ENCODE measurements around the gene GSK3A.

Gene GSK3A

DNA sequence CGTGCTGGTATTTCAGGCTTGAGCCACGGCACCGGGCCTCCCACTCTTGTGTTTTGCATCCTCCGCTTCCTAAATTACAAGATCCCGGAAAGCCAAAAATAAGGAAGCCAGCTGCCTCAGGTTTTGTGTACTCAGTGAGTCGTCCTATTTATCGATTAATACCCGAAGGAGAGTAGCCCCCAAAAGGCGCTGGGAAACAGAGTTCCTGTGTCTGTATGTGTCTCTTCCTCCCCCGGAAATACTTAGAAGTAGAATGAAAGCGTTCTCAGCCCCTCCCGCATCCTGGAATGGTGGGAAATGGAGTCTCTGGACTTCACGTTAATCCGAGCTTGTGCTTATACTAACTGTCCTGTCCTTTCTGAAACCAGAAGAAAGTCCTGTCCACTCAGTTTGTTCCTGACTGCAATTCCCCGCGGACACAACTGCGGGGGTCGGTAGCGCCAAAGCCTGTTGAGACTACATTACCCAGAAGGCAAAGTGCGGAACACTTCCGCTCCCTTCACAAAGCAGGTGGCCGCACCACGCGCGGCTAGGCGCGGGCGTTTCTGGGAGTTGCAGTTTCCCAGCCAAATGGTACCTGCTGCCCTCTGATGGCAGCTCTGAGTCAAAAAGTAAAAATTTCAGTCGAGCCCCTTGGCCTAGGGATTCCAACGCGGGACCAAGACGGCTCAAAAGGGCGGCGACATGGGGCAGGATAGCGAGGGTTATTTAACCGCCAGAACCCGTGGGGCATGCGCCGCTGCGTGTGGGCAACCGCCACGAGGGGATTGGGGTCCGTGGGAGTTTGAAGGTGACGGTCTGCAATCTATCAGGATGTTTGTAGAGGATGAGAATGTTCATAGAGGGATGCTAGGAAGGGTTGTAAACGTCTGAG lies 2.2 kb upstream of the GSK3A start:
- ATAC-seq = peak; percentile 54
- TF ChIP-seq ARNTL (CRISPR knock-in tag; IDR thresholded peaks at IDR 0.05; ENCODE audit: borderline replicate concordance, low read depth) (no peak), ZFP30 (CRISPR knock-in tag; IDR thresholded peaks at IDR 0.05) (no peak), ZNF70 (CRISPR knock-in tag; IDR thresholded peaks at IDR 0.05) (no peak), ZFP3 (CRISPR knock-in tag; IDR thresholded peaks at IDR 0.05) (0 out of 2 replicates have a peak, but pooled peaks have one; percentile 50), ESRRG (CRISPR knock-in tag; IDR thresholded peaks at IDR 0.05) (no peak), PPARA (CRISPR knock-in tag; IDR thresholded peaks at IDR 0.05; ENCODE audit: borderline replicate concordance) (no peak), CSDC2 (CRISPR knock-in tag; IDR thresholded peaks at IDR 0.05) (0 out of 2 replicates have a peak, but pooled peaks have one; percentile 52), SNAI2 (CRISPR knock-in tag; IDR thresholded peaks at IDR 0.05) (peak; percentile 69; the same call in 1 of the 2 replicates), ZNF8 (CRISPR knock-in tag; IDR thresholded peaks at IDR 0.05) (no peak)
- TF ChIP-seq, protein P1, sequence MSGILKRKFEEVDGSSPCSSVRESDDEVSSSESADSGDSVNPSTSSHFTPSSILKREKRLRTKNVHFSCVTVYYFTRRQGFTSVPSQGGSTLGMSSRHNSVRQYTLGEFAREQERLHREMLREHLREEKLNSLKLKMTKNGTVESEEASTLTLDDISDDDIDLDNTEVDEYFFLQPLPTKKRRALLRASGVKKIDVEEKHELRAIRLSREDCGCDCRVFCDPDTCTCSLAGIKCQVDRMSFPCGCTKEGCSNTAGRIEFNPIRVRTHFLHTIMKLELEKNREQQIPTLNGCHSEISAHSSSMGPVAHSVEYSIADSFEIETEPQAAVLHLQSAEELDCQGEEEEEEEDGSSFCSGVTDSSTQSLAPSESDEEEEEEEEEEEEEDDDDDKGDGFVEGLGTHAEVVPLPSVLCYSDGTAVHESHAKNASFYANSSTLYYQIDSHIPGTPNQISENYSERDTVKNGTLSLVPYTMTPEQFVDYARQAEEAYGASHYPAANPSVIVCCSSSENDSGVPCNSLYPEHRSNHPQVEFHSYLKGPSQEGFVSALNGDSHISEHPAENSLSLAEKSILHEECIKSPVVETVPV (CRISPR knock-in tag; IDR thresholded peaks at IDR 0.05) = no peak
- TF ChIP-seq, protein P2, sequence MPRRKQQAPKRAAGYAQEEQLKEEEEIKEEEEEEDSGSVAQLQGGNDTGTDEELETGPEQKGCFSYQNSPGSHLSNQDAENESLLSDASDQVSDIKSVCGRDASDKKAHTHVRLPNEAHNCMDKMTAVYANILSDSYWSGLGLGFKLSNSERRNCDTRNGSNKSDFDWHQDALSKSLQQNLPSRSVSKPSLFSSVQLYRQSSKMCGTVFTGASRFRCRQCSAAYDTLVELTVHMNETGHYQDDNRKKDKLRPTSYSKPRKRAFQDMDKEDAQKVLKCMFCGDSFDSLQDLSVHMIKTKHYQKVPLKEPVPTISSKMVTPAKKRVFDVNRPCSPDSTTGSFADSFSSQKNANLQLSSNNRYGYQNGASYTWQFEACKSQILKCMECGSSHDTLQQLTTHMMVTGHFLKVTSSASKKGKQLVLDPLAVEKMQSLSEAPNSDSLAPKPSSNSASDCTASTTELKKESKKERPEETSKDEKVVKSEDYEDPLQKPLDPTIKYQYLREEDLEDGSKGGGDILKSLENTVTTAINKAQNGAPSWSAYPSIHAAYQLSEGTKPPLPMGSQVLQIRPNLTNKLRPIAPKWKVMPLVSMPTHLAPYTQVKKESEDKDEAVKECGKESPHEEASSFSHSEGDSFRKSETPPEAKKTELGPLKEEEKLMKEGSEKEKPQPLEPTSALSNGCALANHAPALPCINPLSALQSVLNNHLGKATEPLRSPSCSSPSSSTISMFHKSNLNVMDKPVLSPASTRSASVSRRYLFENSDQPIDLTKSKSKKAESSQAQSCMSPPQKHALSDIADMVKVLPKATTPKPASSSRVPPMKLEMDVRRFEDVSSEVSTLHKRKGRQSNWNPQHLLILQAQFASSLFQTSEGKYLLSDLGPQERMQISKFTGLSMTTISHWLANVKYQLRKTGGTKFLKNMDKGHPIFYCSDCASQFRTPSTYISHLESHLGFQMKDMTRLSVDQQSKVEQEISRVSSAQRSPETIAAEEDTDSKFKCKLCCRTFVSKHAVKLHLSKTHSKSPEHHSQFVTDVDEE (CRISPR knock-in tag; IDR thresholded peaks at IDR 0.05) = peak; percentile 86

DNA sequence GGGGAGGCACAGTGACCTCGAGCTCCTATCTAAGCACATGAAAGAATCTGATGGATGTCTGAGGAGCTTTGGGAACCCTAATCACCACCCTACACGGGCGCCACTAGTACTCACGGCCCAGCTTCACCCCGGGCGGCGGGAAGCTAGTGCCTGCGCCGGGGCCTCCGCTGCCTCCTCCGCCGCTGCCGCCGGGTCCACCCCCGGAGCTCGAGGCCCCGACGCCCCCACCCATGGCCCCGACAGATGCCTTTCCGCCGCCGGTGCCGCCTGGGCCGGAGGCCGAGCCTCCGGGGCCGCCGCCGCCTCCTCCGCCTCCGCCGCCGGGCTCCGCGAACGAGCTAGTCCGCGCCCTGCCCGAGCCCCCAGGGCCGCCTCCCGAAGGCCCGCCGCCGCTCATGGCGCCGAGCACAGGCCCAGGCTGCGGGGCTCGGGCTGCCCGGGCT lies 312 bp downstream of the GSK3A start:
- TF ChIP-seq, protein P3, sequence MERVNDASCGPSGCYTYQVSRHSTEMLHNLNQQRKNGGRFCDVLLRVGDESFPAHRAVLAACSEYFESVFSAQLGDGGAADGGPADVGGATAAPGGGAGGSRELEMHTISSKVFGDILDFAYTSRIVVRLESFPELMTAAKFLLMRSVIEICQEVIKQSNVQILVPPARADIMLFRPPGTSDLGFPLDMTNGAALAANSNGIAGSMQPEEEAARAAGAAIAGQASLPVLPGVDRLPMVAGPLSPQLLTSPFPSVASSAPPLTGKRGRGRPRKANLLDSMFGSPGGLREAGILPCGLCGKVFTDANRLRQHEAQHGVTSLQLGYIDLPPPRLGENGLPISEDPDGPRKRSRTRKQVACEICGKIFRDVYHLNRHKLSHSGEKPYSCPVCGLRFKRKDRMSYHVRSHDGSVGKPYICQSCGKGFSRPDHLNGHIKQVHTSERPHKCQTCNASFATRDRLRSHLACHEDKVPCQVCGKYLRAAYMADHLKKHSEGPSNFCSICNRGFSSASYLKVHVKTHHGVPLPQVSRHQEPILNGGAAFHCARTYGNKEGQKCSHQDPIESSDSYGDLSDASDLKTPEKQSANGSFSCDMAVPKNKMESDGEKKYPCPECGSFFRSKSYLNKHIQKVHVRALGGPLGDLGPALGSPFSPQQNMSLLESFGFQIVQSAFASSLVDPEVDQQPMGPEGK (CRISPR knock-in tag; IDR thresholded peaks at IDR 0.05; ENCODE audit: borderline replicate concordance) = no peak
- TF ChIP-seq, protein P1 (CRISPR knock-in tag; IDR thresholded peaks at IDR 0.05) = no peak
- TF ChIP-seq ISL1 (CRISPR knock-in tag; IDR thresholded peaks at IDR 0.05) (no peak), ZFP3 (CRISPR knock-in tag; IDR thresholded peaks at IDR 0.05) (no peak), GLIS3 (CRISPR knock-in tag; IDR thresholded peaks at IDR 0.05) (no peak), BACH2 (CRISPR knock-in tag; IDR thresholded peaks at IDR 0.05; ENCODE audit: borderline replicate concordance) (no peak), SNAI2 (CRISPR knock-in tag; IDR thresholded peaks at IDR 0.05) (no peak), PPARA (CRISPR knock-in tag; IDR thresholded peaks at IDR 0.05; ENCODE audit: borderline replicate concordance) (no peak), ZNF565 (CRISPR knock-in tag; conservative IDR thresholded peaks at IDR 0.05; ENCODE audit: low read depth) (no peak), CSDC2 (CRISPR knock-in tag; IDR thresholded peaks at IDR 0.05) (no peak), ESRRG (CRISPR knock-in tag; IDR thresholded peaks at IDR 0.05) (no peak), TOX (CRISPR knock-in tag; IDR thresholded peaks at IDR 0.05; ENCODE audit: borderline replicate concordance) (no peak), RARB (CRISPR knock-in tag; IDR thresholded peaks at IDR 0.05) (no peak), ZFP30 (CRISPR knock-in tag; IDR thresholded peaks at IDR 0.05) (no peak), ARNTL (CRISPR knock-in tag; IDR thresholded peaks at IDR 0.05; ENCODE audit: borderline replicate concordance, low read depth) (no peak), ZC3H10 (CRISPR knock-in tag; IDR thresholded peaks at IDR 0.05) (no peak), TCF4 (CRISPR knock-in tag; IDR thresholded peaks at IDR 0.05; ENCODE audit: borderline replicate concordance) (no peak)
- TF ChIP-seq, protein P4, sequence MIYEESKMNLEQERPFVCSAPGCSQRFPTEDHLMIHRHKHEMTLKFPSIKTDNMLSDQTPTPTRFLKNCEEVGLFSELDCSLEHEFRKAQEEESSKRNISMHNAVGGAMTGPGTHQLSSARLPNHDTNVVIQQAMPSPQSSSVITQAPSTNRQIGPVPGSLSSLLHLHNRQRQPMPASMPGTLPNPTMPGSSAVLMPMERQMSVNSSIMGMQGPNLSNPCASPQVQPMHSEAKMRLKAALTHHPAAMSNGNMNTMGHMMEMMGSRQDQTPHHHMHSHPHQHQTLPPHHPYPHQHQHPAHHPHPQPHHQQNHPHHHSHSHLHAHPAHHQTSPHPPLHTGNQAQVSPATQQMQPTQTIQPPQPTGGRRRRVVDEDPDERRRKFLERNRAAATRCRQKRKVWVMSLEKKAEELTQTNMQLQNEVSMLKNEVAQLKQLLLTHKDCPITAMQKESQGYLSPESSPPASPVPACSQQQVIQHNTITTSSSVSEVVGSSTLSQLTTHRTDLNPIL (CRISPR knock-in tag; IDR thresholded peaks at IDR 0.05; ENCODE audit: low read depth) = no peak
- TF ChIP-seq, protein P5, sequence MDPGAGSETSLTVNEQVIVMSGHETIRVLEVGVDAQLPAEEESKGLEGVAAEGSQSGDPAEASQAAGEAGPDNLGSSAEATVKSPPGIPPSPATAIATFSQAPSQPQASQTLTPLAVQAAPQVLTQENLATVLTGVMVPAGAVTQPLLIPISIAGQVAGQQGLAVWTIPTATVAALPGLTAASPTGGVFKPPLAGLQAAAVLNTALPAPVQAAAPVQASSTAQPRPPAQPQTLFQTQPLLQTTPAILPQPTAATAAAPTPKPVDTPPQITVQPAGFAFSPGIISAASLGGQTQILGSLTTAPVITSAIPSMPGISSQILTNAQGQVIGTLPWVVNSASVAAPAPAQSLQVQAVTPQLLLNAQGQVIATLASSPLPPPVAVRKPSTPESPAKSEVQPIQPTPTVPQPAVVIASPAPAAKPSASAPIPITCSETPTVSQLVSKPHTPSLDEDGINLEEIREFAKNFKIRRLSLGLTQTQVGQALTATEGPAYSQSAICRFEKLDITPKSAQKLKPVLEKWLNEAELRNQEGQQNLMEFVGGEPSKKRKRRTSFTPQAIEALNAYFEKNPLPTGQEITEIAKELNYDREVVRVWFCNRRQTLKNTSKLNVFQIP (CRISPR knock-in tag; IDR thresholded peaks at IDR 0.05; ENCODE audit: borderline replicate concordance, low read depth) = no peak
- TF ChIP-seq, protein P2 (CRISPR knock-in tag; IDR thresholded peaks at IDR 0.05) = no peak
- no peak for ATAC-seq
